ENCODE results near the gene CTAGE8. TPM values are rescaled to one million over a fixed set of nuclear protein-coding genes. Genes with fewer than 3 reads are reported as not detected.
"Not testable (repeated sequence)": the region's sequence is repeated elsewhere in the genome, so short reads cannot be mapped to it uniquely, and the experiment has no call there.

The CTAGE8 gene
- total RNA-seq, 1 donor from 2014 or later = 3.2 TPM

DNA sequence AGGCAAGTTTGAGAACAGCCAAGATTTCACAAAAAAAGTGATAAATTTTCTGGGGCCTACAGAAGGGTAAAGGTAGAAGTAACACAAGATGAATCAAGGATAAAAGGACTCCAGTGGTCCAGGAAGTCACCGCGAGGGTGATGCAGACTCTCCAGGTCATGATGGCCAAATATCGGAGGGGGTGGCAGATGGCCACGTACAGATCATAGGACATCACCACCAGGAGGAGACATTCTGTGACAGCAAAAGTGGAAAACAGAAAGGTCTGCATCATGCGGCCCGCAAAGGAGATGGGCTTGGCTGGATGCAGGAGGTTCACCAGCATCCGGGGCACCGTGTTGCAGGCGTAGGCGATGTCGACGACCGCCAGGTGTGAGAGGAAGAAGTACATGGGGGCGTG is 10.0 kb downstream of the CTAGE8 start:
- not testable (repeated sequence) for DNase-seq (ENCODE audit: low spot score)

DNA sequence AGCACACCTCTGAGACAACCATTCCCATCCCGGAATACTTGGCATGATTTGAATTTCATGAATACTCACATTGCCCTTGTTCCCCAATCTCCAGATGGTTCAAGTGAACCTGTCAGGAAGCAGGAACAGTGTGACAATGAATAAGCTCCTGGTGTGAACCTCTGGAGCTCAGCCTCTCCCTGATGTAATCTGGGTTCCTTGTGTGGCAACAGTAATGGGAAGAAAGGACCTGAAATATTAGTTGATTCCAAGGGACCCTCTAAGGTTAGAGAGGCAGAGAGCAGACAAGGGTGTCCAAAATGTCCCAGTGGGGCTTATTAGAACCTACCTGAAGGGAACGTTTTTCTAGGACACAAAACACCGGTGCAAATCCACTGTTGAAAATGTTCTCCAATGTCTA is 13.0 kb downstream of the CTAGE8 start:
- DNase-seq (ENCODE audit: low spot score) = no peak

DNA sequence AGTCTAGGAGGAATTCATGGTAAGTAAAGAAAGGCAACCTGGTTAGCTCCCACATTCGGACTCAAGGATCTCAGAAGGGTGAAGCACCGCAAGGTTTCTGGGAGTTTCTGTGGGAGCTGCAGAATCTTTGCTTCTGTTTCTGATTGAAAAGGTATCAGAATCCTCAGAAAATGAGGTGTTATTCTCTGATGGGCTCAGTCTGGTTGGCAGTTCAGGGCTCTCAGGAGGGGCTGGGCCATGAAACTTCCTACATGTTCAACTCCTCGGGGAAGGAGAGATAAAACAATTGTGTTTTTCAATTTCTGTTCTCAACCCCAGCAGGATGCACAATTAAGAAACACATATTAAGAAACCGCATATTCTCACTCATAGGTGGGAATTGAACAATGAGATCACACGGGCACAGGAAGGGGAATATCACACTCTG is 13.6 kb downstream of the CTAGE8 start:
- DNase-seq (ENCODE audit: low spot score) = no peak

DNA sequence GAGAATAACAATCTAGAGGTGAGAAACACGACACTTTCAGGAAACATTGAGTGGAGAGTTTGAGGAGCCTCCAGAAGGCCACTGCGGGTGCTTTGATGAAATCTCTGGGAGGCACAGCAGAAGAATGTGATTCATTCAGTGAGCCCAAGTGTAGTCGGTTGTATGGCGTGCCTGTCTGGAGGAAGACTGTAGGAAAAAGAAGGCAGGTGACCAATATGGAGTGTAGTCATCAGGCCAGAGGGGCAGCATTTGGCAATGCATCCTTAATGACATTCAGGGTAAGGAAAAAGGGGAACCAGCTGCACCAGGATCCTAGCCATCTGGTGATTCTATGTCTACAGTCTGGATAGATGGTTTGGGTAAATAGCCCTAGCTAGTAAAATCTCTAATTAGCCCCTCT is 16.8 kb downstream of the CTAGE8 start:
- not testable (repeated sequence) for DNase-seq (ENCODE audit: low spot score)

- DNase-seq (ENCODE audit: low spot score) = not testable (repeated sequence)
Observed at GRCh38 chr7:144247674-144248330, 21.3 kb downstream of the CTAGE8 start.

- not testable (repeated sequence) for DNase-seq (ENCODE audit: low spot score)
Observed at GRCh38 chr7:144246967-144247366, 22.1 kb downstream of the CTAGE8 start.

- not testable (repeated sequence) for DNase-seq (ENCODE audit: low spot score)
Observed at GRCh38 chr7:144245372-144245771, 23.7 kb downstream of the CTAGE8 start.

- DNase-seq (ENCODE audit: low spot score) = not testable (repeated sequence)
Observed at GRCh38 chr7:144239365-144239764, 29.7 kb downstream of the CTAGE8 start, which contains the start of gene OR2A42. Gene OR2A42, minus strand, starts transcription at chr7:144239605. Its CDS starts 6,762 bp downstream, at chr7:144232843.

DNA sequence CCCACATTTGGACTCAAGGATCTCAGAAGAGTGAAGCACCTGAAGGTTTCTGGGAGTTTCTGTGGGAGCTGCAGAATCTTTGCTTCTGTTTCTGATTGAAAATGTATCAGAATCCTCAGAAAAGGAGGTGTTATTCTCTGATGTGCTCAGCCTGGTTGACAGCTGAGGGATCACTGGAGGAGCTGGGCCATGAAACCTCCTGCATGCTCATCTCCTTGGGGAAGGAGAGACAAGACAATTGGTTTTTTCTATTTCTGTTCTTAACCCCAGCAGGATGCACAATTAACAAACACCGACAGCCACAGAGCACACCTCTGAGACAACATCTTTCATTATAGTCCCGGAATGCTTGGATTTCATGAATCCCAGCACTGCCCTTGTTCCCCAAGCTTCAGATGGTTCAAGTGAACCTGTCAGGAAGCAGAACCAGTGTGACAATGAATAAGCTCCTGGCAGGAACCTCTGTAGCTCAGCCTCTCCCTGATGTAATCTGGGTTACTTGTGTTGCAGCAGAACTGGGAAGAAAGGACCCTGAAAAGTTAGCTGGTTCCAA is 30.5 kb downstream of the CTAGE8 start:
- DNase-seq (ENCODE audit: low spot score) = not testable (repeated sequence)

GRCh38 chr7:144233039-144233438 is 36.0 kb downstream of the CTAGE8 start:
- DNase-seq (ENCODE audit: low spot score) = not testable (repeated sequence)

- not testable (repeated sequence) for DNase-seq (ENCODE audit: low spot score)
Observed at GRCh38 chr7:144231027-144231426, 38.1 kb downstream of the CTAGE8 start.

DNA sequence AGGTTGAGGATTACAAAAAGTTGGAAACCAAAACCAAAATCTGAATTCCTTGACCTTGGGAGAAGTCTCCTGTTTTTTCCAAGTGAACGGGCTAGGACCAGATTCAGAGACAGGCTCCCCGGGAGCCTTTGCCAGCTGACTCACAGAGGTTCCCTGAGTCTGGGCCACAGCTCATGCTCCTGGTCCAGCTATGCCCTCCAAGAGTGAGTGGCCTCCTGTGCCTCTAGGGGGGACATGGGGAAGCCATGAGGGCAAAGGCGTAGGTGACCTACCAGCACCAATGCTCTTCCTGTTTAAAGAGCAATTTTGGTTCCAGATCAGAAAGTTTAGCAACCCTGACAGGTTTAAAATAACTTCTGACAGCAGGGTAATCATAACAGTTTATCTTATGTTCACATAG is 40.3 kb downstream of the CTAGE8 start:
- not testable (repeated sequence) for DNase-seq (ENCODE audit: low spot score)

GRCh38 chr7:144226866-144227265 is 42.2 kb downstream of the CTAGE8 start:
- DNase-seq (ENCODE audit: low spot score) = not testable (repeated sequence)

- DNase-seq (ENCODE audit: low spot score) = not testable (repeated sequence)
Observed at GRCh38 chr7:144223675-144224074, 45.4 kb downstream of the CTAGE8 start.

DNA sequence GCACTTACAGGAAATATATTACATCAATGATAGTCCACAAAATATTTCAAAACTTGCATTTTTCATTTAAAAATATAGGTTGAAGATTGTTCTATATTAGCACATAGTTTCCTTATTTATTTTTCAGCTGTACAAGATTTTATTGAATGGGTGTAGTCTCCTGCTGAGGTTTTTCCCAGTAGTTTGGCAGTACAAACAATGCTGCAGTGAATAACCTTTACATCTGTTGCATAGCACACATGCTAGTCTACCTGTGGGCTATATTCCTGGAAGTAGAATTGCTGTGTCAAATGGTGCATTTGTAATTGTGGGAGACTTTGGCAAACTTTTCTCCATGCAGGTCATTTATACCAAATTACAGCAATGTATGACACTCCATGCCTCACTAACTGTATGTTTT is 48.6 kb downstream of the CTAGE8 start:
- not testable (repeated sequence) for DNase-seq (ENCODE audit: low spot score)

GRCh38 chr7:144219149-144219548 is 49.9 kb downstream of the CTAGE8 start:
- DNase-seq (ENCODE audit: low spot score) = not testable (repeated sequence)

DNA sequence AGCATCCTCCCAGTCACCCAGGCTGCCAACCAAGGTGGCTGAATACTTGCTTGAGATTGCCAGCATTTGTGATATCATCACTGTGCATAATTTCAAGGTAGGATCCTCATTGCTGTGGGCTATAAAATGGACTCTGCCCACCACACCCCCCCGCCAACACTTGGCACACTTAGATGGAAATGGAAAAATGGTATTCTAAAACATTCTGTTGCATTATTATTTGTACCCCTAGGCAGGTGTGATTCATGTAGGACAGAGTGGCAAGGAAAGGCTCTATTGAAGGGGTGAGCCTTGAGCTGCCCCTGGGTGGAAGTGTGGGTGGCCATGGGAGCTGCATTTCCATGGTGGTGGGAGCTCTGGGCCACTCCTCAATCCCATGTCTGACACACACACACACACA is 50.5 kb downstream of the CTAGE8 start:
- not testable (repeated sequence) for DNase-seq (ENCODE audit: low spot score)

DNA sequence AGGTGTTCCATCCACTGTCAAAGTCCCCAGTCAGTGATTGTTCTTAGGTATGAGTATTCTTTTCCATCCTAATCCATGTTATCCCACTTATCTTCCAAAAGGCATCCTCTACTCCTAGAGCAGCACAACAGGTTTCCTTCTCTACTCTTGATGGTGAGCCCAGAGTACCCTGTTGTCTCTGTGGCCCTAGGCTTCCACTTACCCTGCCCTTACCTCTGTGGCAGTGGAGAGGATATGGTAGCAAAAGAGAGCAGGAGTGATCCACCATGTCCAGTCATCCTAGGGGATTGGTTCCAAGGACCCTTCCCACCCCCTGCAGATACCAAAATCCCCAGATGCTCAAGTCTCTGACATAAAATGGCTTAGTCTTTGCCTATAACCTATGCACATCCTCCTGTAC is 51.9 kb downstream of the CTAGE8 start:
- DNase-seq (ENCODE audit: low spot score) = not testable (repeated sequence)

Other genes starting within 250 kb of the CTAGE8 start
- gene OR2A5, start 220.3 kb downstream of the CTAGE8 start, total RNA-seq = not detected
- not detected for gene OR2A25, start 199.5 kb downstream of the CTAGE8 start, total RNA-seq
- not detected for gene OR2A12, start 183.0 kb downstream of the CTAGE8 start, total RNA-seq
- gene OR2A2, start 159.7 kb downstream of the CTAGE8 start, total RNA-seq = not detected
- gene OR2A14, start 146.1 kb downstream of the CTAGE8 start, total RNA-seq = not detected
- 4.0 TPM for gene CTAGE4, start 85.8 kb downstream of the CTAGE8 start, total RNA-seq
- 9.7 TPM for gene ARHGEF35, start 73.5 kb downstream of the CTAGE8 start, total RNA-seq
- 0.08 TPM for gene OR2A42, start 29.7 kb downstream of the CTAGE8 start, total RNA-seq
- gene OR2A7, start 4.5 kb downstream of the CTAGE8 start, total RNA-seq = 10.8 TPM
- gene OR2A1, start 43.1 kb upstream of the CTAGE8 start, total RNA-seq = not detected
- gene ARHGEF5, start 86.1 kb upstream of the CTAGE8 start, total RNA-seq = 27.3 TPM
- not detected for gene NOBOX, start 134.4 kb upstream of the CTAGE8 start, total RNA-seq